ENCODE results near the gene PREPL. TPM values are rescaled to one million over a fixed set of nuclear protein-coding genes. Genes with fewer than 3 reads are reported as not detected.

The PREPL gene
- total and polyA plus RNA-seq, 9 of the 15 experiments (the other 6 are each of a cell fraction or from before 2014, with no cell fraction given), result 11.6 to 58.9 (median 27.2) TPM

DNA sequence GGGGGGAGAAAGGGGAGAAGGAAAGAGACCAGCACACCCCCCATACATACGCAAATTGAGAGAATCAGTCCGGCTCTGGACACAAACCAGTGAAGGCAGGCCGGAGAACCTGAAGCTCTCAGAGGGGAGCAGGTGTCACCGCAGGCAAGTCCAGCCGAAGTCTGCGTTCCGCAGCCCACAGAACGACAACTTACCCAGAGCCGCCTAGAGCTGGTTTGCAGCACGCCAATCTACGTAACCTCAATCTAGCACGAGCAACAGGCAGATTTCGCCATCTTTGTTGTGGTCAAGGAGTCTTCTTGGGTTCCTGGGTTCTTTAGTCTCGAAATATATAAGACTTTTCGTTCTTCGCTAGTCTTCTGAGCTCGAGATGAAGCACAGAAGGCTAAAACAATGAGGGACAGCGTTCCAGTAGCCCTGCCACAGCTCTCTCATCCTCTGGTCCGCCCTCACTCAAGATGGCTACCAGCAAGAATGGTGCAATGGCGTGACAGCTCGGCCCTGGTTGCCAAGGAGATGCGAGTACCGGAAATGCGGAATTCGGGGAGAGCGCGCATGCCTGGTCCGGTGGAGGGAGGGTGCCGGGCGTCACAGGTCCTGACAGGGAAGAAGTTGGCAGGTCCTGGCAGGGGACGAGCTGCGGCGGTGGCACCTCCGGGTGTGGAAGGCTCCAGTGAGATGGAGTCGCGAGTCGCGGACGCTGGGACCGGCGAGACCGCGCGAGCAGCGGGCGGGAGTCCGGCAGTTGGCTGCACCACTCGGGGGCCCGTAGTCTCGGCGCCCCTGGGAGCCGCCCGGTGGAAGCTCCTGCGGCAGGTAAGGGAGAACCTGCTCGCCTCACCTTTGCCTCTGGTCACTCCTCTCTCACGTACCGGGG lies at the start of gene PREPL, which contains the start of gene CAMKMT (continued):
- TF ChIP-seq BACH1 (tag; IDR thresholded peaks at IDR 0.05) (0 out of 2 replicates have a peak, but pooled peaks have one; percentile 80), BCOR (IDR thresholded peaks at IDR 0.05) (no peak; the same call in 1 of the 2 replicates), STAT5B (CRISPR knock-in tag; IDR thresholded peaks at IDR 0.05) (no peak), TEAD4 (IDR thresholded peaks at IDR 0.05; ENCODE audit: low read length) (peak; percentile 2; the same call in 1 of the 2 replicates), TEAD4 (CRISPR knock-in tag; IDR thresholded peaks at IDR 0.05; ENCODE audit: borderline replicate concordance) (no peak), KLF13 (tag; IDR thresholded peaks at IDR 0.05; ENCODE audit: borderline replicate concordance, low read depth) (no peak), POLR2G (IDR thresholded peaks at IDR 0.05; ENCODE audit: low read depth, low read length) (peak; percentile 89), KAT7 (CRISPR knock-in tag; IDR thresholded peaks at IDR 0.05; ENCODE audit: borderline replicate concordance) (0 out of 2 replicates have a peak, but pooled peaks have one; percentile 13), SP2 (IDR thresholded peaks at IDR 0.05; ENCODE audit: extremely low read depth, low read depth, low read length, poor library complexity, severe bottlenecking) (no peak), RAD51 (IDR thresholded peaks at IDR 0.05; ENCODE audit: borderline replicate concordance, low read depth) (peak; percentile 41)
- TF ChIP-seq, protein P1, sequence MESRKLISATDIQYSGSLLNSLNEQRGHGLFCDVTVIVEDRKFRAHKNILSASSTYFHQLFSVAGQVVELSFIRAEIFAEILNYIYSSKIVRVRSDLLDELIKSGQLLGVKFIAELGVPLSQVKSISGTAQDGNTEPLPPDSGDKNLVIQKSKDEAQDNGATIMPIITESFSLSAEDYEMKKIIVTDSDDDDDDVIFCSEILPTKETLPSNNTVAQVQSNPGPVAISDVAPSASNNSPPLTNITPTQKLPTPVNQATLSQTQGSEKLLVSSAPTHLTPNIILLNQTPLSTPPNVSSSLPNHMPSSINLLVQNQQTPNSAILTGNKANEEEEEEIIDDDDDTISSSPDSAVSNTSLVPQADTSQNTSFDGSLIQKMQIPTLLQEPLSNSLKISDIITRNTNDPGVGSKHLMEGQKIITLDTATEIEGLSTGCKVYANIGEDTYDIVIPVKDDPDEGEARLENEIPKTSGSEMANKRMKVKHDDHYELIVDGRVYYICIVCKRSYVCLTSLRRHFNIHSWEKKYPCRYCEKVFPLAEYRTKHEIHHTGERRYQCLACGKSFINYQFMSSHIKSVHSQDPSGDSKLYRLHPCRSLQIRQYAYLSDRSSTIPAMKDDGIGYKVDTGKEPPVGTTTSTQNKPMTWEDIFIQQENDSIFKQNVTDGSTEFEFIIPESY (CRISPR knock-in tag; IDR thresholded peaks at IDR 0.05), result 0 out of 2 replicates have a peak, but pooled peaks have one; percentile 15
- TF ChIP-seq, protein P2, sequence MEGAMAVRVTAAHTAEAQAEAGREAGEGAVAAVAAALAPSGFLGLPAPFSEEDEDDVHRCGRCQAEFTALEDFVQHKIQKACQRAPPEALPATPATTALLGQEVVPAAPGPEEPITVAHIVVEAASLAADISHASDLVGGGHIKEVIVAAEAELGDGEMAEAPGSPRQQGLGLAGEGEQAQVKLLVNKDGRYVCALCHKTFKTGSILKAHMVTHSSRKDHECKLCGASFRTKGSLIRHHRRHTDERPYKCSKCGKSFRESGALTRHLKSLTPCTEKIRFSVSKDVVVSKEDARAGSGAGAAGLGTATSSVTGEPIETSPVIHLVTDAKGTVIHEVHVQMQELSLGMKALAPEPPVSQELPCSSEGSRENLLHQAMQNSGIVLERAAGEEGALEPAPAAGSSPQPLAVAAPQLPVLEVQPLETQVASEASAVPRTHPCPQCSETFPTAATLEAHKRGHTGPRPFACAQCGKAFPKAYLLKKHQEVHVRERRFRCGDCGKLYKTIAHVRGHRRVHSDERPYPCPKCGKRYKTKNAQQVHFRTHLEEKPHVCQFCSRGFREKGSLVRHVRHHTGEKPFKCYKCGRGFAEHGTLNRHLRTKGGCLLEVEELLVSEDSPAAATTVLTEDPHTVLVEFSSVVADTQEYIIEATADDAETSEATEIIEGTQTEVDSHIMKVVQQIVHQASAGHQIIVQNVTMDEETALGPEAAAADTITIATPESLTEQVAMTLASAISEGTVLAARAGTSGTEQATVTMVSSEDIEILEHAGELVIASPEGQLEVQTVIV (CRISPR knock-in tag; IDR thresholded peaks at IDR 0.05; ENCODE audit: borderline replicate concordance), result peak; percentile 86
- TF ChIP-seq, protein P3, sequence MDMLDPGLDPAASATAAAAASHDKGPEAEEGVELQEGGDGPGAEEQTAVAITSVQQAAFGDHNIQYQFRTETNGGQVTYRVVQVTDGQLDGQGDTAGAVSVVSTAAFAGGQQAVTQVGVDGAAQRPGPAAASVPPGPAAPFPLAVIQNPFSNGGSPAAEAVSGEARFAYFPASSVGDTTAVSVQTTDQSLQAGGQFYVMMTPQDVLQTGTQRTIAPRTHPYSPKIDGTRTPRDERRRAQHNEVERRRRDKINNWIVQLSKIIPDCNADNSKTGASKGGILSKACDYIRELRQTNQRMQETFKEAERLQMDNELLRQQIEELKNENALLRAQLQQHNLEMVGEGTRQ (CRISPR knock-in tag; IDR thresholded peaks at IDR 0.05), result peak; percentile 20; the same call in 1 of the 2 replicates
- TF ChIP-seq, protein P4, sequence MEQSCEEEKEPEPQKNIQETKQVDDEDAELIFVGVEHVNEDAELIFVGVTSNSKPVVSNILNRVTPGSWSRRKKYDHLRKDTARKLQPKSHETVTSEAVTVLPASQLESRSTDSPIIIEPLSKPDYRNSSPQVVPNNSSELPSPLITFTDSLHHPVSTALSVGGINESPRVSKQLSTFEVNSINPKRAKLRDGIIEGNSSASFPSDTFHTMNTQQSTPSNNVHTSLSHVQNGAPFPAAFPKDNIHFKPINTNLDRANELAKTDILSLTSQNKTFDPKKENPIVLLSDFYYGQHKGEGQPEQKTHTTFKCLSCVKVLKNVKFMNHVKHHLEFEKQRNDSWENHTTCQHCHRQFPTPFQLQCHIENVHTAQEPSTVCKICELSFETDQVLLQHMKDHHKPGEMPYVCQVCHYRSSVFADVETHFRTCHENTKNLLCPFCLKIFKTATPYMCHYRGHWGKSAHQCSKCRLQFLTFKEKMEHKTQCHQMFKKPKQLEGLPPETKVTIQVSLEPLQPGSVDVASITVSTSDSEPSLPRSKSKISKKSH (CRISPR knock-in tag; IDR thresholded peaks at IDR 0.05), result no peak
- TF ChIP-seq, protein P5, sequence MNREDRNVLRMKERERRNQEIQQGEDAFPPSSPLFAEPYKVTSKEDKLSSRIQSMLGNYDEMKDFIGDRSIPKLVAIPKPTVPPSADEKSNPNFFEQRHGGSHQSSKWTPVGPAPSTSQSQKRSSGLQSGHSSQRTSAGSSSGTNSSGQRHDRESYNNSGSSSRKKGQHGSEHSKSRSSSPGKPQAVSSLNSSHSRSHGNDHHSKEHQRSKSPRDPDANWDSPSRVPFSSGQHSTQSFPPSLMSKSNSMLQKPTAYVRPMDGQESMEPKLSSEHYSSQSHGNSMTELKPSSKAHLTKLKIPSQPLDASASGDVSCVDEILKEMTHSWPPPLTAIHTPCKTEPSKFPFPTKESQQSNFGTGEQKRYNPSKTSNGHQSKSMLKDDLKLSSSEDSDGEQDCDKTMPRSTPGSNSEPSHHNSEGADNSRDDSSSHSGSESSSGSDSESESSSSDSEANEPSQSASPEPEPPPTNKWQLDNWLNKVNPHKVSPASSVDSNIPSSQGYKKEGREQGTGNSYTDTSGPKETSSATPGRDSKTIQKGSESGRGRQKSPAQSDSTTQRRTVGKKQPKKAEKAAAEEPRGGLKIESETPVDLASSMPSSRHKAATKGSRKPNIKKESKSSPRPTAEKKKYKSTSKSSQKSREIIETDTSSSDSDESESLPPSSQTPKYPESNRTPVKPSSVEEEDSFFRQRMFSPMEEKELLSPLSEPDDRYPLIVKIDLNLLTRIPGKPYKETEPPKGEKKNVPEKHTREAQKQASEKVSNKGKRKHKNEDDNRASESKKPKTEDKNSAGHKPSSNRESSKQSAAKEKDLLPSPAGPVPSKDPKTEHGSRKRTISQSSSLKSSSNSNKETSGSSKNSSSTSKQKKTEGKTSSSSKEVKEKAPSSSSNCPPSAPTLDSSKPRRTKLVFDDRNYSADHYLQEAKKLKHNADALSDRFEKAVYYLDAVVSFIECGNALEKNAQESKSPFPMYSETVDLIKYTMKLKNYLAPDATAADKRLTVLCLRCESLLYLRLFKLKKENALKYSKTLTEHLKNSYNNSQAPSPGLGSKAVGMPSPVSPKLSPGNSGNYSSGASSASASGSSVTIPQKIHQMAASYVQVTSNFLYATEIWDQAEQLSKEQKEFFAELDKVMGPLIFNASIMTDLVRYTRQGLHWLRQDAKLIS (CRISPR knock-in tag; IDR thresholded peaks at IDR 0.05), result no peak

All from K562 (cell line).